Right lobe of liver (tissue), 4 donors: ENCODE measurements around the gene RTN4R.

Experiments
- CTCF ChIP-seq, 4 donors: fragments of 200-600 bp in 3 of 4; fragments of 450-650 bp in 1 of 4; IDR thresholded peaks; one replicate each; pipeline versions ENCODE4 v1.5.1 to v1.8.0; 2016 to 2022; ENCODE audit warnings: antibody characterized with exemption in 4 of 4, mild to moderate bottlenecking in 2 of 4
- POLR2A ChIP-seq: fragments of 450-650 bp; IDR thresholded peaks from one replicate; pipeline ENCODE4 v1.6.1; 2017; ENCODE audit warnings: antibody characterized with exemption, mild to moderate bottlenecking
- donor health status: DM: no; HTN: no; CAD: no.
- donor health status: DM: no; HTN: no; CAD: no.
- donor health status: DM: no; HTN: yes; CAD: no.

- TF ChIP-seq CTCF (IDR thresholded peaks at IDR 0.05) = no peak
- TF ChIP-seq POLR2A = no peak
Measured at GRCh38 chr22:20231514-20232236, 36.4 kb downstream of the RTN4R start.
